Gastrocnemius medialis (tissue), 4 donors: Measurements from ENCODE around the gene CEP170B.

Source experiments
- CTCF ChIP-seq, 5 experiments: fragments of 450-650 bp in 3 of 5; fragments of 200-600 bp in 2 of 5; sonication (generic) in 2 of 5; IDR thresholded peaks in 4 of 5; conservative IDR thresholded peaks in 1 of 5; 1 replicate in 4 of 5; 2 replicates in 1 of 5; pipeline ENCODE4 v1.5.1; 2016 to 2019; ENCODE audit warnings: antibody characterized with exemption in 5 of 5, mild to moderate bottlenecking in 3 of 5, moderate library complexity in 3 of 5
- POLR2A ChIP-seq, 2 donors: fragments of 450-650 bp; IDR thresholded peaks; one replicate each; pipeline ENCODE4 v1.6.1; 2017; ENCODE audit warnings: antibody characterized with exemption in 2 of 2, mild to moderate bottlenecking in 2 of 2, moderate library complexity in 2 of 2

- TF ChIP-seq POLR2A (IDR thresholded peaks at IDR 0.05) (no peak), CTCF (IDR thresholded peaks at IDR 0.05 in 4 of 5, conservative IDR thresholded peaks at IDR 0.05 in 1 of 5) (no peak)
Observed at GRCh38 chr14:104874110-104874531, 9.1 kb downstream of the CEP170B start.
